ENCODE results near the gene AGO3.
"Not testable (repeated sequence)": the region's sequence is repeated elsewhere in the genome, so short reads cannot be mapped to it uniquely, and the experiment has no call there.

The AGO3 gene

GRCh38 chr1:35936838-35937237 lies 5.9 kb downstream of the AGO3 start:
- Mint-ChIP-seq H3K4me1 (ENCODE audit: low read depth) (peaks cover 48% of the 10 kb centered on the region), H3K4me3 (no peak overlapping the region), H3K27me3 (no peaks in the 10 kb centered on the region), H3K27ac (no peak overlapping the region), H3K36me3 (peaks cover 5% of the 10 kb centered on the region), H3K9me3 (ENCODE audit: low read depth) (no peaks in the 10 kb centered on the region)

DNA sequence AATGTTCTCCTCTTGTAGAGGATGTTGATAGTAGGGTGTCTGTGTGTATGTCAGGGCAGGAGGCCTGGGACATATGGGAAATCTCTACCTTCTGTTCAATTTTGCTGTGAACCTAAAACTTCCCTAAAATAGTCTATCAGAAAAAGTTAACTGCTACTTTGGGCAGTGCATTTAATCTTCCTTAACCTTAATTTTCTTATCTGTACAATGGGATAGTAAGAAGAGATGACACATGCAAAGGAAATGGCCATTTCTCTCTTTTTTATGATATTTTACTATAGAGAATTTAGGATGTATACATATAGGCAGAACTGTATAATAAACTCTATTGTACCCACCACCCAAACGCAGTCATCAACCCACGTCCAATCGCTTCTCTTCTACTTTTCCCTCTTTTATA lies 8.6 kb downstream of the AGO3 start:
- Mint-ChIP-seq H3K4me3 (no peak overlapping the region), H3K4me1 (ENCODE audit: low read depth) (peaks cover 44% of the 10 kb centered on the region), H3K27me3 (no peaks in the 10 kb centered on the region), H3K27ac (no peak overlapping the region), H3K36me3 (peaks cover 5% of the 10 kb centered on the region), H3K9me3 (ENCODE audit: low read depth) (no peaks in the 10 kb centered on the region)

- H3K4me1 Mint-ChIP-seq (ENCODE audit: low read depth) = peaks cover 53% of the 10 kb centered on the region
- peaks cover 19% of the 10 kb centered on the region for H3K36me3 Mint-ChIP-seq
- no peak overlapping the region for H3K27ac Mint-ChIP-seq
- no peaks in the 10 kb centered on the region for H3K9me3 Mint-ChIP-seq (ENCODE audit: low read depth)
- no peaks in the 10 kb centered on the region for H3K27me3 Mint-ChIP-seq
- no peak overlapping the region for H3K4me3 Mint-ChIP-seq
Measured at GRCh38 chr1:35945327-35945726, 14.4 kb downstream of the AGO3 start.

- H3K4me3 Mint-ChIP-seq = no peak overlapping the region
- H3K27ac Mint-ChIP-seq = peak overlapping the region; percentile 46
- H3K4me1 Mint-ChIP-seq (ENCODE audit: low read depth) = peaks cover 38% of the 10 kb centered on the region
- peaks cover 14% of the 10 kb centered on the region for H3K36me3 Mint-ChIP-seq
- no peaks in the 10 kb centered on the region for H3K9me3 Mint-ChIP-seq (ENCODE audit: low read depth)
- H3K27me3 Mint-ChIP-seq = no peaks in the 10 kb centered on the region
Measured at GRCh38 chr1:35947547-35947946, 16.6 kb downstream of the AGO3 start.

GRCh38 chr1:35958558-35958957 lies 27.7 kb downstream of the AGO3 start:
- Mint-ChIP-seq H3K4me1 (ENCODE audit: low read depth) (peaks cover 15% of the 10 kb centered on the region), H3K27me3 (no peaks in the 10 kb centered on the region), H3K4me3 (no peak overlapping the region), H3K27ac (no peak overlapping the region), H3K36me3 (peaks cover 11% of the 10 kb centered on the region), H3K9me3 (ENCODE audit: low read depth) (no peaks in the 10 kb centered on the region)

- Mint-ChIP-seq H3K4me3 (no peak overlapping the region), H3K9me3 (ENCODE audit: low read depth) (no peaks in the 10 kb centered on the region), H3K4me1 (ENCODE audit: low read depth) (peaks cover 12% of the 10 kb centered on the region), H3K27me3 (no peaks in the 10 kb centered on the region), H3K27ac (no peak overlapping the region), H3K36me3 (peaks cover 15% of the 10 kb centered on the region)
Measured at GRCh38 chr1:35959304-35959703, 28.4 kb downstream of the AGO3 start.

DNA sequence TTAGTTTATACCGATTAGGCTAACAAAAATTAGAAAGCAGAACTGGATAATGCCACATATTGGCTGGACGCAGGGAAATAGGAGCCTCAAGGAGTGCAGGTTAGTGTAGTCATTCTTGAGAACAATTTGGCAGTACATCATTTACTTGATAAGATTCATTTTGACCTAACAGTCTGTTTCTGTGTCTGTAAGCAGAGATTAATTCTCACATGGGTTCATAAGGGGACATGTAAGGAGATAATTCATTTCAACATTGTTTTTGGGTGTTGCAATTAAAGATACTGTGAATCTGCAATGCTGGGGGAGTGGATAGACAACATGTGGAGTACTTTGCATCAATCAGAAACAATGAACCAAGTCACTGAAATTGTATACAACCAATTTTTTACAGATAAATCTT lies 32.0 kb downstream of the AGO3 start:
- no peak overlapping the region for H3K4me3 Mint-ChIP-seq
- no peaks in the 10 kb centered on the region for H3K27me3 Mint-ChIP-seq
- H3K4me1 Mint-ChIP-seq (ENCODE audit: low read depth) = peaks cover 13% of the 10 kb centered on the region
- no peak overlapping the region for H3K27ac Mint-ChIP-seq
- H3K9me3 Mint-ChIP-seq (ENCODE audit: low read depth) = peaks cover 3% of the 10 kb centered on the region
- peaks cover 11% of the 10 kb centered on the region for H3K36me3 Mint-ChIP-seq

DNA sequence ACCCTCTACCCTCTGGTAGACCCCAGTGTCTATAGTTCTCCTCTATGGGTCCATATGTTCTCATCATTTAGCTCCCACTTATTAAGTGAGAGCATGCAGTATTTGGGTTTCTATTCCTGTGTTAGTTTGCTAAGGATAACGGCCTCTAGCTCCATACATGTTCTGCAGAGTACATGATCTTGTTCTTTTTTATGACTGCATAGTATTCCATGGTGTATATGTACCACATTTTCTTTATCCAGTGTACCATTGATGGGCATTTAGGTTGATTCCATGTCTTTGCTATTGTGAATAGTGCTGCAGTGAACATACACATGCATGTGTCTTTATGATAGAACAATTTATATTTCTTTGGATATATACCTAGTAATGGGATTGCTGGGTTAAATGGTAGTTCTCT lies 33.4 kb downstream of the AGO3 start:
- H3K27me3 Mint-ChIP-seq; H3K9me3 Mint-ChIP-seq (ENCODE audit: low read depth); H3K4me1 Mint-ChIP-seq (ENCODE audit: low read depth); H3K4me3 Mint-ChIP-seq; H3K27ac Mint-ChIP-seq: not testable (repeated sequence)
- peaks cover 21% of the 10 kb centered on the region for H3K36me3 Mint-ChIP-seq

GRCh38 chr1:35968396-35968795 lies 37.5 kb downstream of the AGO3 start:
- no peak overlapping the region for H3K27ac Mint-ChIP-seq

DNA sequence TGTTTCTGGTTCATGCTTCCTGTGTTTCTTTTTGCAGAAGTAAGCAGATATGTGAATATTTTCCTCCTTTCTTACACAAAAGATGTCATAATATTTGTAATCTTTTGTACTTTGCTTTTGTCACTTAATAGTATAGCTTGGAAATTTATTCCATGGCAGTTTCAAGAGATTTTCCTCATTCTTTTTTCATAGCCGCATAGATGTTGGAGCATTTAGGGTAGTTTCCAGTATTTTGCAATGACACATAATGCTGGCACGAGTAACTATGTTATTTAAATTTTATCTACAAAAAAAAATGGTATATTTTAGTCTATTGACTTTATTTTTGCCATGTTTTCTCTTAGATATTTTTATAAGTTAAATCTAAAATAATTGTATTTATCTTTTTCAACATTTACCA lies 40.7 kb downstream of the AGO3 start:
- Mint-ChIP-seq H3K9me3 (ENCODE audit: low read depth) (peaks cover 8% of the 10 kb centered on the region), H3K4me1 (ENCODE audit: low read depth) (peaks cover 4% of the 10 kb centered on the region), H3K27me3 (no peaks in the 10 kb centered on the region), H3K4me3 (no peak overlapping the region), H3K27ac (no peak overlapping the region), H3K36me3 (peaks cover 27% of the 10 kb centered on the region)

More at GRCh38 chr1:35968396-35968795, 37.5 kb downstream of the AGO3 start:
- H3K36me3 Mint-ChIP-seq = peaks cover 24% of the 10 kb centered on the region
- H3K9me3 Mint-ChIP-seq (ENCODE audit: low read depth) = peaks cover 8% of the 10 kb centered on the region
- peaks cover 9% of the 10 kb centered on the region for H3K4me1 Mint-ChIP-seq (ENCODE audit: low read depth)
- no peak overlapping the region for H3K4me3 Mint-ChIP-seq
- no peaks in the 10 kb centered on the region for H3K27me3 Mint-ChIP-seq

DNA sequence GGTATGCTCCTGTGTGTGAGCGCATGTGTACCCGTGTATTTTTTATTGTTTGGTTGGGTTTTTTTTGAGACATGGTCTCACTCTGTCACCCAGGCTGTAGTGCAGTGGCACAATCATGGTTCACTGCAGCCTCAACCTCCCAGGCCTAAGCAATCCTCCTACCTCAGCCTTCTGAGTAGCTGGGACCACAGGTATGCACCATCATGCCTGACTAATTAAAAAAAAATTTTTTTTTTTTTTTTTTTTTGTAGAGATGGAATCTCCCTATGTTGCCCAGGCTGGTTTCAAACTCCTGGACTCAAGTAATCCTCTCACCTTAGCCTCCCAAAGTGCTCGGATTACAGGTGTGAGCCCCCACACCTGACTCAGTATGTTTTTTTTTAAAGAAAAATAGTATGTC lies 41.7 kb downstream of the AGO3 start:
- H3K4me1 Mint-ChIP-seq (ENCODE audit: low read depth); H3K9me3 Mint-ChIP-seq (ENCODE audit: low read depth); H3K27me3 Mint-ChIP-seq; H3K4me3 Mint-ChIP-seq; H3K27ac Mint-ChIP-seq: not testable (repeated sequence)
- H3K36me3 Mint-ChIP-seq = peaks cover 27% of the 10 kb centered on the region

DNA sequence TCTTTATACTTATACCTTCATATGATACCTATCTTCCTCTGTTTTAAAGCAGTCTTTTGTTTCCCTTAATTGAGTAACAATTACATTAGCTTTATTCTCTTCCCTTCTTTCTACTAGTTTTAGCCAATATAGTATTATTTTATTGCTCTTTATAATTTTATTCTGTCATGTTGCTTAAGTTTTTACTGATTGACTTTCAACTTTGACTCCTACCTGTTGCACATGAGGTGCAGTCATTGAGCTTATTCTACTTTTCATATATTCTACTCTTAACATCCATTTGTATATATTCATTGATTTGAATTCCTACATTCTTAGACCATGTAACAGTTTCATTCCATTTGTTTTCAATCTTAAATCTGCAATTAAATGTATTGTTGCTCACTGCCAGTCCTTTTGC lies 49.2 kb downstream of the AGO3 start:
- H3K27ac Mint-ChIP-seq = no peak overlapping the region
- H3K4me1 Mint-ChIP-seq (ENCODE audit: low read depth) = no peaks in the 10 kb centered on the region
- H3K9me3 Mint-ChIP-seq (ENCODE audit: low read depth) = no peaks in the 10 kb centered on the region
- H3K27me3 Mint-ChIP-seq = no peaks in the 10 kb centered on the region
- H3K4me3 Mint-ChIP-seq = no peak overlapping the region
- peaks cover 16% of the 10 kb centered on the region for H3K36me3 Mint-ChIP-seq

- no peak overlapping the region for H3K27ac Mint-ChIP-seq
- no peak overlapping the region for H3K4me3 Mint-ChIP-seq
- peaks cover 13% of the 10 kb centered on the region for H3K36me3 Mint-ChIP-seq
- no peaks in the 10 kb centered on the region for H3K27me3 Mint-ChIP-seq
- no peaks in the 10 kb centered on the region for H3K9me3 Mint-ChIP-seq (ENCODE audit: low read depth)
- H3K4me1 Mint-ChIP-seq (ENCODE audit: low read depth) = no peaks in the 10 kb centered on the region
Measured at GRCh38 chr1:35988237-35988636, 57.3 kb downstream of the AGO3 start.

- Mint-ChIP-seq H3K27ac (no peak overlapping the region), H3K9me3 (ENCODE audit: low read depth) (no peaks in the 10 kb centered on the region), H3K4me1 (ENCODE audit: low read depth) (no peaks in the 10 kb centered on the region), H3K36me3 (peaks cover 4% of the 10 kb centered on the region), H3K4me3 (no peak overlapping the region), H3K27me3 (no peaks in the 10 kb centered on the region)
Measured at GRCh38 chr1:36006941-36007500, 76.1 kb downstream of the AGO3 start.

DNA sequence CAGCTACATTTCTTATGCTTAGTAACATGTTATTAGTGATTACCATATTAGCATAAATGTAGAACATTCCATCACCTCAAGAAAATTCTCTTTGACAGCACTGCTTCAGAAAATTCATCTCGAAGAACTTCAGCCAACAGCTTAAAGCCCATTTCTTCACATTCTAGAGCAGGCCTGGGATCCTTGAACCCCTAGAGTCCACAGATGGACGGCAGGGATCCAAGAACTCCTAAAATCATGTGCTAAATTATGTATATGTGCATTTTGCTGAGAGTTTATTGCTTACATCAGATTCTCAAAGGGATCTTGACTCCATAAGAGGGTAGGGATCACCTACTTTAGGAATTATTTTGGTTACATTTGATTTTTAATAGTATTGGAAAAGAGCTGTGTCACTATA lies 76.8 kb downstream of the AGO3 start:
- no peaks in the 10 kb centered on the region for H3K9me3 Mint-ChIP-seq (ENCODE audit: low read depth)
- no peaks in the 10 kb centered on the region for H3K27me3 Mint-ChIP-seq
- no peak overlapping the region for H3K4me3 Mint-ChIP-seq
- peaks cover 4% of the 10 kb centered on the region for H3K36me3 Mint-ChIP-seq
- no peaks in the 10 kb centered on the region for H3K4me1 Mint-ChIP-seq (ENCODE audit: low read depth)
- H3K27ac Mint-ChIP-seq = no peak overlapping the region

DNA sequence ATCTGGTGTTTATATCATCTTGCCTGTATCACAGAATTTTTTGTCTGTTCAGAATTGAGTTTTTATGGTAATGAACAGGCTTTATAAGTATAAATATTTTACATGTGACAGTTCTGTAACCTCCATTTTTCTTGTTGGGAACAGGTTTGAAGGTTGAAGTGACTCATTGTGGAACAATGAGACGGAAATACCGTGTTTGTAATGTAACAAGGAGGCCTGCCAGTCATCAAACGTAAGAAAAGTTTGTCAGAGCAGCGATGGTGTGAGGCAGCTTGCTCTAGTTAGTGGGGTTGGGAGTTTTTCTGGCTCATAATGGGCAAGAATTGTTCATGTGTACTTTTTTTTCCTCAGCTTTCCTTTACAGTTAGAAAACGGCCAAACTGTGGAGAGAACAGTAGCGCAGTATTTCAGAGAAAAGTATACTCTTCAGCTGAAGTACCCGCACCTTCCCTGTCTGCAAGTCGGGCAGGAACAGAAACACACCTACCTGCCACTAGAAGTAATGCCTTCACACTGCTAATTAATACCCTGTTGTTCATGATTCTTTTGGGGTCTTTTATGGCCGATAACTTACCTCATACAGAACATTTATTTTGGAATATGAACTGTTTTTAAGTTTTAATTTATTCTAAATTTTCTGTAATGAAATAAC lies 77.8 kb downstream of the AGO3 start:
- Mint-ChIP-seq H3K9me3 (ENCODE audit: low read depth) (no peaks in the 10 kb centered on the region), H3K27ac (no peak overlapping the region), H3K36me3 (peaks cover 8% of the 10 kb centered on the region), H3K27me3 (no peaks in the 10 kb centered on the region), H3K4me1 (ENCODE audit: low read depth) (no peaks in the 10 kb centered on the region), H3K4me3 (no peak overlapping the region)
